HepG2 (cell line): ENCODE results near the gene VAC14. TPM values are rescaled to one million over a fixed set of nuclear protein-coding genes. Genes with fewer than 3 reads are reported as not detected.

Experiments used
- ATAC-seq: fragments of 200-7000 bp; cut with Tn5 transposase; 3 replicates; pipeline ENCODE4 v1.9.1; 2020; ENCODE audit warnings: mild to moderate bottlenecking, moderate library complexity
- BruUV-seq: library from RNA; stranded (reverse); fragments of 400-500 nt; replicated peaks from 2 replicates; lab custom pipeline; 2021; lab: Mats Ljungman, UMichigan
- CTCF ChIA-PET: fragments of 300-600 bp; formaldehyde crosslinking; extraction: SDS; loops from one replicate; lab custom pipeline; 2021; ENCODE audit warnings: low total read pairs, inconsistent platforms, low intra/inter-chr PET ratio; lab: Yijun Ruan, JAX
- POLR2A ChIA-PET: fragments of 350-600 bp; sonication (Branson Sonifier 250); formaldehyde crosslinking; loops from one replicate; lab custom pipeline; 2020; ENCODE audit warnings: antibody characterized with exemption, inconsistent platforms; lab: Yijun Ruan, JAX
- DNase-seq: peaks from one replicate; pipeline ENCODE4 v3.0.0-alpha.2; 2015; ENCODE audit warnings: low spot score
- FAIRE-seq: peaks from 3 replicates; lab custom pipeline; 2011; peaks lifted over from hg19 to GRCh38; lab: Jason Lieb, UNC
- H2AFZ ChIP-seq: one replicate; pipeline ENCODE4 v1.6.1; 2011; ENCODE audit warnings: low read length, inconsistent platforms
- H3K27ac ChIP-seq: fragments of 300-600 bp; 3 replicates; pipeline ENCODE4 v1.8.0; 2011; ENCODE audit warnings: mixed run types, mild to moderate bottlenecking, mixed read lengths, low read length, inconsistent platforms; ENCODE audit not compliant: insufficient read depth; ENCODE audit errors: extremely low read length
- H3K27me3 ChIP-seq, 2 experiments: fragments of 200-600 bp in 1 of 2; 2 replicates in 1 of 2; 3 replicates in 1 of 2; pipeline versions ENCODE4 v1.6.0 to v1.8.0; 2011; ENCODE audit warnings: low read length in 2 of 2, mild to moderate bottlenecking in 2 of 2, moderate library complexity in 2 of 2, inconsistent platforms in 1 of 2; ENCODE audit not compliant: insufficient read depth in 2 of 2, control insufficient read depth in 1 of 2
- H3K36me3 ChIP-seq, 2 experiments: fragments of 200-600 bp in 1 of 2; replicated peaks in 1 of 2; 2 replicates in 1 of 2; 3 replicates in 1 of 2; pipeline versions ENCODE4 v1.5.1 to v1.8.0; 2011; ENCODE audit warnings: low read length in 2 of 2, inconsistent platforms in 1 of 2; ENCODE audit not compliant: insufficient read depth in 2 of 2, control insufficient read depth in 1 of 2
- H3K4me1 ChIP-seq: 2 replicates; pipeline ENCODE4 v1.5.1; 2012; ENCODE audit warnings: low read length, inconsistent platforms; ENCODE audit not compliant: insufficient read depth
- H3K4me2 ChIP-seq: 2 replicates; pipeline ENCODE4 v1.6.0; 2011; ENCODE audit warnings: low read depth, low read length, inconsistent platforms
- H3K4me3 ChIP-seq, 3 experiments: fragments of 200-600 bp in 1 of 3; sonication (generic), shearing (Covaris generic) in 1 of 3; replicated peaks in 1 of 3; 2 replicates each; pipeline ENCODE4 v1.5.1; 2011 to 2016; ENCODE audit warnings: low read length in 3 of 3, inconsistent platforms in 2 of 3, low read depth in 2 of 3, mild to moderate bottlenecking in 2 of 3, control low read depth in 1 of 3, mixed read lengths in 1 of 3; ENCODE audit not compliant: insufficient read depth in 1 of 3
- H3K79me2 ChIP-seq: one replicate; pipeline ENCODE4 v1.6.1; 2011; ENCODE audit warnings: low read length, inconsistent platforms; ENCODE audit not compliant: insufficient read depth
- H3K9ac ChIP-seq: 2 replicates; pipeline ENCODE4 v1.6.0; 2011; ENCODE audit warnings: mild to moderate bottlenecking, low read depth, low read length, inconsistent platforms; ENCODE audit not compliant: insufficient read depth
- H3K9me3 ChIP-seq: 2 replicates; pipeline ENCODE4 v1.5.1; 2012; ENCODE audit warnings: mild to moderate bottlenecking, low read length
- H4K20me1 ChIP-seq: 2 replicates; pipeline ENCODE4 v1.6.0; 2011; ENCODE audit warnings: inconsistent platforms, mild to moderate bottlenecking, low read length, moderate library complexity; ENCODE audit not compliant: insufficient read depth
- AHR ChIP-seq: IDR thresholded peaks from 2 replicates; pipeline ENCODE4 v1.6.1; 2018; ENCODE audit warnings: missing genetic modification reagents, missing compliant biosample characterization
- CENPBD1 ChIP-seq: sonication (generic); formaldehyde crosslinking; IDR thresholded peaks from 2 replicates; pipeline ENCODE4 v1.8.0; 2022; ENCODE audit warnings: missing genetic modification reagents, low read depth, mild to moderate bottlenecking, borderline replicate concordance
- ERF ChIP-seq: IDR thresholded peaks from 2 replicates; pipeline ENCODE4 v1.6.1; 2018; ENCODE audit warnings: missing biosample characterization, missing genetic modification reagents
- NFIB ChIP-seq: sonication (generic); formaldehyde crosslinking; IDR thresholded peaks from 2 replicates; pipeline ENCODE4 v1.9.0; 2021; ENCODE audit warnings: missing genetic modification reagents, mild to moderate bottlenecking, borderline replicate concordance
- PREB ChIP-seq: sonication (generic); formaldehyde crosslinking; IDR thresholded peaks from 2 replicates; pipeline ENCODE4 v1.4.0; 2020; ENCODE audit warnings: missing genetic modification reagents
- SALL1 ChIP-seq: sonication (generic); formaldehyde crosslinking; IDR thresholded peaks from 2 replicates; pipeline ENCODE4 v1.8.0; 2022; ENCODE audit warnings: mild to moderate bottlenecking, missing genetic modification reagents
- TFDP1 ChIP-seq: IDR thresholded peaks from 2 replicates; pipeline ENCODE4 v1.6.1; 2016; ENCODE audit warnings: missing compliant biosample characterization, missing genetic modification reagents, borderline replicate concordance
- ZNF207 ChIP-seq: fragments of 450-650 bp; IDR thresholded peaks from 2 replicates; pipeline ENCODE4 v1.6.1; 2016; ENCODE audit warnings: antibody characterized with exemption, borderline replicate concordance
- ZNF276 ChIP-seq: sonication (generic); formaldehyde crosslinking; IDR thresholded peaks from 2 replicates; pipeline ENCODE4 v1.4.0; 2020; ENCODE audit warnings: mild to moderate bottlenecking, low read depth, missing genetic modification reagents
- WGBS: methylation state at CpG from one replicate; pipeline ENCODE4 v1.1.6; 2017; ENCODE audit warnings: low lambda C conversion rate; 5-methylcytosine and 5-hydroxymethylcytosine counted together
- in situ Hi-C: cut with HindIII; loops from 2 replicates; pipeline ENCODE4 v1.10.0; 2017; ENCODE audit warnings: low pct_unique_long_range_greater_than_20kb; ENCODE audit not compliant: extremely low pct_ligation_motif_present
- intact Hi-C: fragments of 100-400 bp; cut with micrococcal nuclease; formaldehyde crosslinking; loops from one replicate; pipeline ENCODE4 v1.10.0; 2022; ENCODE audit not compliant: unreplicated experiment
- polyA plus RNA-seq, 8 experiments: library from polyadenylated mRNA; depleted of rRNA in 3 of 8; stranded (reverse) in 7 of 8; unstranded in 1 of 8; fragments of >200 nt; fragmentation: Illumina TruSeq in 4 of 8; extraction: Trizol in 4 of 8; gene quantifications; 2 replicates each; pipeline versions ENCODE4 v1.2.1 to v1.2.3, GENCODE V29; 2011 to 2016; ENCODE audit warnings: low read depth in 4 of 8, missing spikeins in 1 of 8, mixed read lengths in 1 of 8; ENCODE audit not compliant: insufficient read depth in 1 of 8
- total RNA-seq, 5 experiments: library from RNA; depleted of rRNA; stranded (reverse); fragments of >200 nt; fragmentation: Illumina TruSeq; extraction: Trizol; gene quantifications; 2 replicates each; pipeline ENCODE4 v1.2.3, GENCODE V29; 2016; ENCODE audit warnings: low read depth in 1 of 5

VAC14 gene
- total and polyA plus RNA-seq, 2 of the 13 experiments (the other 11 are each of a cell fraction or from before 2014, with no cell fraction given): 23.5 to 24.6 TPM

- H2AFZ ChIP-seq: no peak overlapping the region
- FAIRE-seq (no peak), ATAC-seq (no peak), DNase-seq (no peak)
- H3K9ac ChIP-seq: no peak overlapping the region
- no peaks in the 10 kb centered on the region; the same call in 1 of the 2 replicates for H4K20me1 ChIP-seq
- BruUV-seq: no TSS peak
- no peak overlapping the region for H3K4me3 ChIP-seq
- 96% methylated on average over 19 of the region's 19 CpGs for WGBS
- intact Hi-C loops: no loop called here
- H3K27me3 ChIP-seq: no peaks in the 10 kb centered on the region
- H3K4me1 ChIP-seq: no peaks in the 10 kb centered on the region
- H3K9me3 ChIP-seq: no peaks in the 10 kb centered on the region
- in situ Hi-C loops: no loop called here
- CTCF ChIA-PET: no interaction called here
- H3K79me2 ChIP-seq: peaks cover 11% of the 10 kb centered on the region
- H3K36me3 ChIP-seq: peaks cover 50 to 78% of the 10 kb centered on the region in 2 experiments
- H3K27ac ChIP-seq: no peak overlapping the region
- TF ChIP-seq ZNF207: no peak
- TF ChIP-seq PREB (CRISPR knock-in tag): 0 out of 2 replicates have a peak, but pooled peaks have one; percentile 28
- POLR2A ChIA-PET: no interaction called here
- H3K4me2 ChIP-seq: no peak overlapping the region
Observed at GRCh38 chr16:70786020-70786755, 14.8 kb downstream of the VAC14 start.

GRCh38 chr16:70784692-70785555 lies 16.0 kb downstream of the VAC14 start:
- BruUV-seq: no TSS peak
- TF ChIP-seq TFDP1 (CRISPR knock-in tag) (no peak), CENPBD1 (no peak), SALL1 (CRISPR knock-in tag) (no peak), PREB (CRISPR knock-in tag) (no peak), AHR (CRISPR knock-in tag) (no peak), NFIB (CRISPR knock-in tag) (no peak), ZNF276 (no peak), ERF (CRISPR knock-in tag) (no peak)

More at GRCh38 chr16:70784692-70785555, 16.0 kb downstream of the VAC14 start:
- no peak overlapping the region for H2AFZ ChIP-seq
- intact Hi-C loops (no loop called here), in situ Hi-C loops (no loop called here)
- CTCF ChIA-PET: no interaction called here
- H3K79me2 ChIP-seq: peaks cover 3% of the 10 kb centered on the region
- no peaks in the 10 kb centered on the region; the same call in 1 of the 2 replicates for H4K20me1 ChIP-seq
- DNase-seq: no peak
- no peak overlapping the region for H3K27ac ChIP-seq
- FAIRE-seq: no peak
- POLR2A ChIA-PET: no interaction called here
- no peaks in the 10 kb centered on the region for H3K27me3 ChIP-seq
- no peak overlapping the region for H3K4me2 ChIP-seq
- no peak overlapping the region for H3K4me3 ChIP-seq
- H3K36me3 ChIP-seq: peaks cover 61 to 90% of the 10 kb centered on the region in 2 experiments
- ATAC-seq: no peak
- no peak overlapping the region for H3K9ac ChIP-seq
- no peaks in the 10 kb centered on the region for H3K4me1 ChIP-seq
- WGBS: 96% methylated on average over 20 of the region's 21 CpGs
- H3K9me3 ChIP-seq: no peaks in the 10 kb centered on the region
